K562 (cell line): ENCODE data around the gene MRPL40. TPM values are rescaled to one million over a fixed set of nuclear protein-coding genes. Genes with fewer than 3 reads are reported as not detected.

ENCODE experiments used
- ATAC-seq: fragments of 200-7000 bp; cut with Tn5 transposase; 3 replicates; pipeline ENCODE4 v1.9.1; 2020; ENCODE audit warnings: moderate library complexity
- BruUV-seq: library from RNA; stranded (reverse); fragments of 400-500 nt; replicated peaks from 2 replicates; lab custom pipeline; 2021; lab: Mats Ljungman, UMichigan
- CTCF ChIA-PET: fragments of 300-600 bp; formaldehyde crosslinking; extraction: SDS; loops from one replicate; lab custom pipeline; 2021; ENCODE audit warnings: low intra/inter-chr PET ratio; lab: Yijun Ruan, JAX
- POLR2A ChIA-PET: fragments of 300-600, 350-650 bp; sonication (Branson Sonifier 250); formaldehyde crosslinking; extraction: SDS; loops from one replicate; lab custom pipeline; 2021; ENCODE audit warnings: antibody characterized with exemption, inconsistent platforms; lab: Yijun Ruan, JAX
- DNase-seq, 4 experiments: peaks; one replicate each; pipeline versions ENCODE4 v3.0.0 to v3.0.0-alpha.2; 2011 to 2018; ENCODE audit warnings: low spot score in 3 of 4, mixed read lengths in 3 of 4; ENCODE audit errors: extremely low read depth in 1 of 4
- FAIRE-seq: peaks from 2 replicates; lab custom pipeline; 2011; peaks lifted over from hg19 to GRCh38; lab: Jason Lieb, UNC
- H2AFZ ChIP-seq: 2 replicates; pipeline ENCODE4 v1.6.0; 2011; ENCODE audit warnings: low read depth, low read length, control low read depth, inconsistent platforms
- H3K27ac ChIP-seq: fragments of 200-600 bp; 3 replicates; pipeline ENCODE4 v1.8.0; 2011; ENCODE audit warnings: low read depth, mild to moderate bottlenecking, control low read depth, inconsistent platforms, low read length, moderate library complexity, mixed read lengths; ENCODE audit errors: extremely low read depth
- H3K27me3 ChIP-seq, 2 experiments: fragments of 300-600 bp in 1 of 2; 2 replicates in 1 of 2; 3 replicates in 1 of 2; pipeline versions ENCODE4 v1.6.0 to v1.8.0; 2011; ENCODE audit warnings: inconsistent platforms in 2 of 2, low read length in 2 of 2, mild to moderate bottlenecking in 1 of 2, mixed read lengths in 1 of 2, moderate library complexity in 1 of 2; ENCODE audit not compliant: control insufficient read depth in 2 of 2, insufficient read depth in 2 of 2
- H3K36me3 ChIP-seq: fragments of 300-600 bp; 3 replicates; pipeline ENCODE4 v1.8.0; 2011; ENCODE audit warnings: mild to moderate bottlenecking, low read length, inconsistent platforms; ENCODE audit not compliant: control insufficient read depth, insufficient read depth
- H3K4me1 ChIP-seq, 2 experiments: fragments of 200-600 bp in 1 of 2; replicated peaks in 1 of 2; 2 replicates in 1 of 2; 3 replicates in 1 of 2; pipeline versions ENCODE4 v1.5.1 to v1.8.0; 2011; ENCODE audit warnings: inconsistent platforms in 2 of 2, low read length in 2 of 2, mild to moderate bottlenecking in 1 of 2, mixed read lengths in 1 of 2, moderate library complexity in 1 of 2; ENCODE audit not compliant: control insufficient read depth in 2 of 2, insufficient read depth in 2 of 2
- H3K4me2 ChIP-seq: 2 replicates; pipeline ENCODE4 v1.6.1; 2011; ENCODE audit warnings: low read length, control low read depth, inconsistent platforms, mixed read lengths; ENCODE audit not compliant: insufficient read depth
- H3K4me3 ChIP-seq: fragments of 200-600 bp; sonication (generic), shearing (Covaris generic); 2 replicates; pipeline ENCODE4 v1.5.1; 2016; ENCODE audit warnings: control low read depth, inconsistent platforms
- H3K79me2 ChIP-seq: fragments of 200-600 bp; 3 replicates; pipeline ENCODE4 v1.8.0; 2011; ENCODE audit warnings: low read length, inconsistent platforms; ENCODE audit not compliant: control insufficient read depth, insufficient read depth
- H3K9ac ChIP-seq, 2 experiments: 2 replicates each; pipeline versions ENCODE4 v1.6.0 to v1.6.1; 2011; ENCODE audit warnings: low read depth in 2 of 2, low read length in 2 of 2, control low read depth in 1 of 2, inconsistent platforms in 1 of 2, mild to moderate bottlenecking in 1 of 2, mixed read lengths in 1 of 2; ENCODE audit not compliant: insufficient read depth in 1 of 2
- H3K9me1 ChIP-seq: one replicate; pipeline ENCODE4 v1.6.0; 2011; ENCODE audit warnings: inconsistent platforms, mild to moderate bottlenecking, low read length, moderate library complexity; ENCODE audit not compliant: control insufficient read depth, insufficient read depth
- H3K9me3 ChIP-seq: replicated peaks from 2 replicates; pipeline ENCODE4 v1.5.1; 2011; ENCODE audit warnings: low read depth, low read length, inconsistent platforms; ENCODE audit not compliant: control insufficient read depth, insufficient read depth
- H4K20me1 ChIP-seq: replicated peaks from 2 replicates; pipeline ENCODE4 v1.6.1; 2011; ENCODE audit warnings: low read length, inconsistent platforms, mixed read lengths; ENCODE audit not compliant: control insufficient read depth, insufficient read depth
- ARNT ChIP-seq, 2 experiments: fragments of 450-650 bp; IDR thresholded peaks; 2 replicates each; pipeline ENCODE4 v1.6.1; 2016; ENCODE audit warnings: mild to moderate bottlenecking in 1 of 2
- CBFA2T2 ChIP-seq: fragments of 450-650 bp; conservative IDR thresholded peaks from 2 replicates; pipeline ENCODE4 v1.6.1; 2017; ENCODE audit warnings: mild to moderate bottlenecking
- E2F6 ChIP-seq, 2 experiments: IDR thresholded peaks; 2 replicates each; pipeline ENCODE4 v1.6.1; 2011; ENCODE audit warnings: borderline replicate concordance in 1 of 2, control low read depth in 1 of 2, low read depth in 1 of 2, low read length in 1 of 2, mild to moderate bottlenecking in 1 of 2, mixed read lengths in 1 of 2, moderate library complexity in 1 of 2; ENCODE audit not compliant: insufficient read depth in 1 of 2, insufficient read length in 1 of 2, poor library complexity in 1 of 2, severe bottlenecking in 1 of 2; ENCODE audit errors: extremely low read depth in 1 of 2
- ETV6 ChIP-seq, 3 experiments: fragments of 150-350 bp in 1 of 3; sonication (generic) in 1 of 3; formaldehyde crosslinking in 1 of 3; IDR thresholded peaks; 2 replicates each; pipeline versions ENCODE4 v1.6.1 to v1.8.0; 2014 to 2022; ENCODE audit warnings: borderline replicate concordance in 2 of 3, low read depth in 2 of 3, antibody characterized with exemption in 1 of 3, low read length in 1 of 3, mild to moderate bottlenecking in 1 of 3, missing genetic modification reagents in 1 of 3
- FOXP1 ChIP-seq: sonication (generic); formaldehyde crosslinking; IDR thresholded peaks from 2 replicates; pipeline ENCODE4 v1.8.0; 2022; ENCODE audit warnings: mild to moderate bottlenecking, missing genetic modification reagents
- MAFF ChIP-seq: IDR thresholded peaks from 2 replicates; pipeline ENCODE4 v1.6.1; 2012; ENCODE audit warnings: low read length, improper control_type of control experiment
- PBX2 ChIP-seq, 2 experiments: IDR thresholded peaks in 1 of 2; conservative IDR thresholded peaks in 1 of 2; 2 replicates each; pipeline ENCODE4 v1.6.1; 2016; ENCODE audit warnings: low read depth in 2 of 2, mild to moderate bottlenecking in 1 of 2, missing compliant biosample characterization in 1 of 2, missing genetic modification characterization in 1 of 2, moderate library complexity in 1 of 2
- PHF21A ChIP-seq: fragments of 450-650 bp; IDR thresholded peaks from 2 replicates; pipeline ENCODE4 v1.6.1; 2017; ENCODE audit warnings: low read depth, borderline replicate concordance
- ZFP91 ChIP-seq: sonication (generic); formaldehyde crosslinking; IDR thresholded peaks from 2 replicates; pipeline ENCODE4 v1.8.0; 2022; ENCODE audit warnings: mild to moderate bottlenecking, missing genetic modification reagents
- ZNF184 ChIP-seq: sonication (generic); formaldehyde crosslinking; IDR thresholded peaks from 2 replicates; pipeline ENCODE4 v1.5.0; 2020; ENCODE audit warnings: missing genetic modification reagents
- ZNF511 ChIP-seq: sonication (generic); formaldehyde crosslinking; IDR thresholded peaks from 2 replicates; pipeline ENCODE4 v1.8.0; 2022; ENCODE audit warnings: mild to moderate bottlenecking, missing genetic modification reagents
- WGBS: fragments of 100-300 bp; shearing (Covaris generic); methylation state at CpG from one replicate; pipeline ENCODE4 v1.1.6; 2016; ENCODE audit warnings: low coverage, mixed read lengths; ENCODE audit not compliant: insufficient coverage; ENCODE audit errors: missing lambda C conversion rate; 5-methylcytosine and 5-hydroxymethylcytosine counted together
- in situ Hi-C: fragments of 300-500 bp; cut with MboI; formaldehyde crosslinking; loops from 4 replicates; pipeline ENCODE4 v1.15.0; 2018; ENCODE audit warnings: inconsistent platforms, mixed read lengths
- intact Hi-C: fragments of 100-400 bp; cut with micrococcal nuclease; formaldehyde crosslinking; loops from 2 replicates; pipeline ENCODE4 v1.14.2; 2022
- polyA plus RNA-seq, 8 experiments: library from polyadenylated mRNA; depleted of rRNA in 4 of 8; stranded (reverse) in 5 of 8; unstranded in 3 of 8; fragments of >200 nt; fragmentation: Nextera tagmentation in 2 of 8; fragmentation: Illumina TruSeq in 1 of 8; extraction: Ambion mirVana in 2 of 8; extraction: Trizol in 1 of 8; gene quantifications; 2 replicates each; pipeline versions ENCODE4 v1.2.1 to v1.2.3, GENCODE V29; 2011 to 2014; ENCODE audit warnings: inconsistent platforms in 1 of 8, missing spikeins in 1 of 8
- total RNA-seq, 7 experiments: library from RNA; depleted of rRNA in 6 of 7; stranded (reverse); fragments of >200 nt in 6 of 7; fragmentation: Illumina TruSeq in 2 of 7; extraction: Trizol in 2 of 7; gene quantifications; 2 replicates each; pipeline versions ENCODE4 v1.2.1 to v1.2.3, GENCODE V29; 2011 to 2021; ENCODE audit warnings: low replicate concordance in 1 of 7

The MRPL40 gene
- total and polyA plus RNA-seq, 9 of the 15 experiments (the other 6 are each of a cell fraction or from before 2014, with no cell fraction given) = 132 to 652 (median 208) TPM

- H3K9me3 ChIP-seq = no peaks in the 10 kb centered on the region
- H3K9ac ChIP-seq = peak overlapping the region in 1 of 2 experiments; percentile 13; a peak in 1 of 4 replicates
- peak; percentile 57 for FAIRE-seq
- peaks cover 18 to 24% of the 10 kb centered on the region in 2 experiments; a peak in 4 of 5 replicates for H3K4me1 ChIP-seq
- intact Hi-C loops (loop anchor here (1.0 kb wide), 3 partner anchors 11 to 39 kb away; partner anchors contain the start of gene C22orf39), in situ Hi-C loops (no loop called here)
- H4K20me1 ChIP-seq = peaks cover 34% of the 10 kb centered on the region
- peaks cover 46% of the 10 kb centered on the region for H3K79me2 ChIP-seq
- no peak overlapping the region for H3K4me3 ChIP-seq
- no peak overlapping the region for H2AFZ ChIP-seq
- BruUV-seq = no TSS peak
- ATAC-seq = peak; percentile 76
- H3K27ac ChIP-seq = no peak overlapping the region; the same call in 2 of the 3 replicates
- CTCF ChIA-PET = interaction anchor here (1.1 kb wide), 1 partner anchor 303 kb away, joined by 3 read pairs; no protein-coding TSS in a partner anchor
- H3K9me1 ChIP-seq = peaks cover 24% of the 10 kb centered on the region
- 47% methylated on average over 16 of the region's 16 CpGs for WGBS
- H3K36me3 ChIP-seq = peaks cover 95% of the 10 kb centered on the region
- POLR2A ChIA-PET = interaction anchor here (0.6 to 14.3 kb wide), 8 partner anchors 10 to 367 kb away, joined by 3 to 245 read pairs (median 4); no protein-coding TSS in a partner anchor
- no peaks in the 10 kb centered on the region for H3K27me3 ChIP-seq
- H3K4me2 ChIP-seq = no peak overlapping the region; the same call in 1 of the 2 replicates
- peak; percentile 90 to 96 (median 94) for DNase-seq
- TF ChIP-seq CBFA2T2 (no peak), ZFP91 (CRISPR knock-in tag) (peak; percentile 73; the same call in 1 of the 2 replicates), FOXP1 (CRISPR knock-in tag) (no peak), ZNF184 (CRISPR knock-in tag) (no peak), ETV6 (IDR thresholded peaks at IDR 0.05; ENCODE audit: borderline replicate concordance in 1 of 2, low read depth in 2 of 2, low read length in 1 of 2) (no peak), ETV6 (CRISPR knock-in tag; IDR thresholded peaks at IDR 0.05; ENCODE audit: borderline replicate concordance) (no peak), E2F6 (IDR thresholded peaks at IDR 0.05; ENCODE audit: borderline replicate concordance in 1 of 2, extremely low read depth in 1 of 2, insufficient read depth in 1 of 2, insufficient read length in 1 of 2, low read depth in 1 of 2, low read length in 1 of 2, poor library complexity in 1 of 2, severe bottlenecking in 1 of 2) (peak; percentile 23 to 36), PBX2 (CRISPR knock-in tag; IDR thresholded peaks at IDR 0.05; ENCODE audit: low read depth) (no peak), PBX2 (tag; conservative IDR thresholded peaks at IDR 0.05; ENCODE audit: low read depth) (no peak; the same call in 1 of the 2 replicates), PHF21A (no peak), MAFF (peak; percentile 18), ZNF511 (CRISPR knock-in tag) (no peak), ARNT (IDR thresholded peaks at IDR 0.05) (0 out of 4 replicates have a peak, but pooled peaks have one; percentile 56 to 59)
Measured at GRCh38 chr22:19407649-19408606, 24.4 kb upstream of the MRPL40 start.
